WTC11 (cell line): ENCODE results near the gene PKIG.

Experiments
- ELF4 ChIP-seq: sonication (generic); formaldehyde crosslinking; IDR thresholded peaks from 2 replicates; pipeline ENCODE4 v1.8.1; 2022; ENCODE audit warnings: low read depth, mild to moderate bottlenecking, moderate library complexity, missing genetic modification reagents
- NR1H2 ChIP-seq: sonication (generic); formaldehyde crosslinking; IDR thresholded peaks from 2 replicates; pipeline ENCODE4 v1.9.0; 2021; ENCODE audit warnings: mild to moderate bottlenecking, moderate library complexity, missing genetic modification reagents
- TF ChIP-seq, protein P1 (sequence below): sonication (generic); formaldehyde crosslinking; IDR thresholded peaks from 2 replicates; pipeline ENCODE4 v1.8.0; 2022; ENCODE audit warnings: mild to moderate bottlenecking, missing genetic modification reagents
- TF ChIP-seq, protein P2 (sequence below): sonication (generic); formaldehyde crosslinking; IDR thresholded peaks from 2 replicates; pipeline ENCODE4 v1.8.1; 2023; ENCODE audit warnings: mild to moderate bottlenecking, moderate library complexity, missing genetic modification reagents
- TF ChIP-seq, protein P3 (sequence below): fragments of 200-600 bp; IDR thresholded peaks from 2 replicates; pipeline ENCODE4 v1.8.0; 2022; ENCODE audit warnings: antibody characterized with exemption
- TF ChIP-seq, protein P4 (sequence below): sonication (generic); formaldehyde crosslinking; IDR thresholded peaks from 2 replicates; pipeline ENCODE4 v1.8.1; 2023; ENCODE audit warnings: mild to moderate bottlenecking, missing genetic modification reagents, moderate library complexity
- TF ChIP-seq, protein P5 (sequence below): sonication (generic); formaldehyde crosslinking; IDR thresholded peaks from 2 replicates; pipeline ENCODE4 v1.8.1; 2022; ENCODE audit warnings: mild to moderate bottlenecking, missing genetic modification reagents, moderate library complexity, borderline replicate concordance
- TF ChIP-seq, protein P6 (sequence below): fragments of 250-450 bp; sonication (Bioruptor Pico); IDR thresholded peaks from 2 replicates; pipeline ENCODE4 v2.1.2; 2022; ENCODE audit warnings: mild to moderate bottlenecking, moderate library complexity

DNA sequence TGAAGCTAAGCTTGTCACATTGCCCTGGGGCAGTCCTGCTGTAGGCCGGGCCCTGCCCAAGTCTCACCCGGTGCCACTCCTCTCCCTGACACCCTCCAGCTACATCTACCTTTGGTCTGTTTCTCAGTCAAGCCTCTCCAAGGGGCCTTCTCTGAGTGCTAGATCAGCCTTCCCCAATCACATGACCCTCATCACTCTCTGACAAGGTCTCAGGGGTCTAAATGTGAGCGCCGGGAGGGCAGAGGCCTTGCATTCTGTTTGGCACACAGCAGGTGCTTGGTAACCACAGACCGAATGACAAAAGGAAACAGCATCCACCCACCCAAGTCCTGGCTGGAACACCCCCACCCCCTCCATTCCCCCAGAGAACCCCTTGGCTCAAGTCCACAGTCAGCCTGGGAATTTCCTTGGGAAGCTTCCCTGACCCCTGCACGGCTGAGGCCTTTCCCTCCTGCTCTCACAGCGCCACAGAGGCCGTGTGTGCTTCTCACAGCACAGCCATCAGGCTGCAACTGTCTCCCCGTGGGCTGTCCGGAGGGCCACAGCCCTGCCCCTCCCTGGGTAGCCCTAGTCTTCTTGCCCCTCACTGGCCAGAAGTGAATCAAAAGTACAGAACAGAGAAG is 32.9 kb downstream of the PKIG start:
- TF ChIP-seq, protein P1, sequence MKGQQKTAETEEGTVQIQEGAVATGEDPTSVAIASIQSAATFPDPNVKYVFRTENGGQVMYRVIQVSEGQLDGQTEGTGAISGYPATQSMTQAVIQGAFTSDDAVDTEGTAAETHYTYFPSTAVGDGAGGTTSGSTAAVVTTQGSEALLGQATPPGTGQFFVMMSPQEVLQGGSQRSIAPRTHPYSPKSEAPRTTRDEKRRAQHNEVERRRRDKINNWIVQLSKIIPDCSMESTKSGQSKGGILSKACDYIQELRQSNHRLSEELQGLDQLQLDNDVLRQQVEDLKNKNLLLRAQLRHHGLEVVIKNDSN (CRISPR knock-in tag): peak; percentile 34; the same call in 1 of the 2 replicates
- TF ChIP-seq, protein P2, sequence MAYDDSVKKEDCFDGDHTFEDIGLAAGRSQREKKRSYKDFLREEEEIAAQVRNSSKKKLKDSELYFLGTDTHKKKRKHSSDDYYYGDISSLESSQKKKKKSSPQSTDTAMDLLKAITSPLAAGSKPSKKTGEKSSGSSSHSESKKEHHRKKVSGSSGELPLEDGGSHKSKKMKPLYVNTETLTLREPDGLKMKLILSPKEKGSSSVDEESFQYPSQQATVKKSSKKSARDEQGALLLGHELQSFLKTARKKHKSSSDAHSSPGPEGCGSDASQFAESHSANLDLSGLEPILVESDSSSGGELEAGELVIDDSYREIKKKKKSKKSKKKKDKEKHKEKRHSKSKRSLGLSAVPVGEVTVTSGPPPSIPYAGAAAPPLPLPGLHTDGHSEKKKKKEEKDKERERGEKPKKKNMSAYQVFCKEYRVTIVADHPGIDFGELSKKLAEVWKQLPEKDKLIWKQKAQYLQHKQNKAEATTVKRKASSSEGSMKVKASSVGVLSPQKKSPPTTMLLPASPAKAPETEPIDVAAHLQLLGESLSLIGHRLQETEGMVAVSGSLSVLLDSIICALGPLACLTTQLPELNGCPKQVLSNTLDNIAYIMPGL (CRISPR knock-in tag): no peak
- TF ChIP-seq, protein P3, sequence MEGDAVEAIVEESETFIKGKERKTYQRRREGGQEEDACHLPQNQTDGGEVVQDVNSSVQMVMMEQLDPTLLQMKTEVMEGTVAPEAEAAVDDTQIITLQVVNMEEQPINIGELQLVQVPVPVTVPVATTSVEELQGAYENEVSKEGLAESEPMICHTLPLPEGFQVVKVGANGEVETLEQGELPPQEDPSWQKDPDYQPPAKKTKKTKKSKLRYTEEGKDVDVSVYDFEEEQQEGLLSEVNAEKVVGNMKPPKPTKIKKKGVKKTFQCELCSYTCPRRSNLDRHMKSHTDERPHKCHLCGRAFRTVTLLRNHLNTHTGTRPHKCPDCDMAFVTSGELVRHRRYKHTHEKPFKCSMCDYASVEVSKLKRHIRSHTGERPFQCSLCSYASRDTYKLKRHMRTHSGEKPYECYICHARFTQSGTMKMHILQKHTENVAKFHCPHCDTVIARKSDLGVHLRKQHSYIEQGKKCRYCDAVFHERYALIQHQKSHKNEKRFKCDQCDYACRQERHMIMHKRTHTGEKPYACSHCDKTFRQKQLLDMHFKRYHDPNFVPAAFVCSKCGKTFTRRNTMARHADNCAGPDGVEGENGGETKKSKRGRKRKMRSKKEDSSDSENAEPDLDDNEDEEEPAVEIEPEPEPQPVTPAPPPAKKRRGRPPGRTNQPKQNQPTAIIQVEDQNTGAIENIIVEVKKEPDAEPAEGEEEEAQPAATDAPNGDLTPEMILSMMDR: no peak
- TF ChIP-seq, protein P4, sequence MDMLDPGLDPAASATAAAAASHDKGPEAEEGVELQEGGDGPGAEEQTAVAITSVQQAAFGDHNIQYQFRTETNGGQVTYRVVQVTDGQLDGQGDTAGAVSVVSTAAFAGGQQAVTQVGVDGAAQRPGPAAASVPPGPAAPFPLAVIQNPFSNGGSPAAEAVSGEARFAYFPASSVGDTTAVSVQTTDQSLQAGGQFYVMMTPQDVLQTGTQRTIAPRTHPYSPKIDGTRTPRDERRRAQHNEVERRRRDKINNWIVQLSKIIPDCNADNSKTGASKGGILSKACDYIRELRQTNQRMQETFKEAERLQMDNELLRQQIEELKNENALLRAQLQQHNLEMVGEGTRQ (CRISPR knock-in tag): peak; percentile 57; the same call in 1 of the 2 replicates
- no peak for TF ChIP-seq ELF4 (CRISPR knock-in tag)
- TF ChIP-seq NR1H2 (CRISPR knock-in tag): no peak
- TF ChIP-seq, protein P5, sequence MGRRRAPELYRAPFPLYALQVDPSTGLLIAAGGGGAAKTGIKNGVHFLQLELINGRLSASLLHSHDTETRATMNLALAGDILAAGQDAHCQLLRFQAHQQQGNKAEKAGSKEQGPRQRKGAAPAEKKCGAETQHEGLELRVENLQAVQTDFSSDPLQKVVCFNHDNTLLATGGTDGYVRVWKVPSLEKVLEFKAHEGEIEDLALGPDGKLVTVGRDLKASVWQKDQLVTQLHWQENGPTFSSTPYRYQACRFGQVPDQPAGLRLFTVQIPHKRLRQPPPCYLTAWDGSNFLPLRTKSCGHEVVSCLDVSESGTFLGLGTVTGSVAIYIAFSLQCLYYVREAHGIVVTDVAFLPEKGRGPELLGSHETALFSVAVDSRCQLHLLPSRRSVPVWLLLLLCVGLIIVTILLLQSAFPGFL (CRISPR knock-in tag): no peak
- TF ChIP-seq, protein P6, sequence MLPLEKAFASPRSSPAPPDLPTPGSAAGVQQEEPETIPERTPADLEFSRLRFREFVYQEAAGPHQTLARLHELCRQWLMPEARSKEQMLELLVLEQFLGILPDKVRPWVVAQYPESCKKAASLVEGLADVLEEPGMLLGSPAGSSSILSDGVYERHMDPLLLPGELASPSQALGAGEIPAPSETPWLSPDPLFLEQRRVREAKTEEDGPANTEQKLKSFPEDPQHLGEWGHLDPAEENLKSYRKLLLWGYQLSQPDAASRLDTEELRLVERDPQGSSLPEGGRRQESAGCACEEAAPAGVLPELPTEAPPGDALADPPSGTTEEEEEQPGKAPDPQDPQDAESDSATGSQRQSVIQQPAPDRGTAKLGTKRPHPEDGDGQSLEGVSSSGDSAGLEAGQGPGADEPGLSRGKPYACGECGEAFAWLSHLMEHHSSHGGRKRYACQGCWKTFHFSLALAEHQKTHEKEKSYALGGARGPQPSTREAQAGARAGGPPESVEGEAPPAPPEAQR: no peak
